CD4-positive, alpha-beta T cell treated with Interleukin-10 for 1 hour (primary cell): ENCODE measurements around the gene SPRYD7.
"Not testable (repeated sequence)": the region's sequence is repeated elsewhere in the genome, so short reads cannot be mapped to it uniquely, and the experiment has no call there.

Experiments used
- DNase-seq: peaks from one replicate; pipeline ENCODE4 v3.0.0-alpha.2; 2020

SPRYD7 gene

GRCh38 chr13:49932066-49932465 lies 4.1 kb downstream of the SPRYD7 start:
- DNase-seq, result no peak

GRCh38 chr13:49927755-49928154 lies 8.4 kb downstream of the SPRYD7 start:
- no peak for DNase-seq

DNA sequence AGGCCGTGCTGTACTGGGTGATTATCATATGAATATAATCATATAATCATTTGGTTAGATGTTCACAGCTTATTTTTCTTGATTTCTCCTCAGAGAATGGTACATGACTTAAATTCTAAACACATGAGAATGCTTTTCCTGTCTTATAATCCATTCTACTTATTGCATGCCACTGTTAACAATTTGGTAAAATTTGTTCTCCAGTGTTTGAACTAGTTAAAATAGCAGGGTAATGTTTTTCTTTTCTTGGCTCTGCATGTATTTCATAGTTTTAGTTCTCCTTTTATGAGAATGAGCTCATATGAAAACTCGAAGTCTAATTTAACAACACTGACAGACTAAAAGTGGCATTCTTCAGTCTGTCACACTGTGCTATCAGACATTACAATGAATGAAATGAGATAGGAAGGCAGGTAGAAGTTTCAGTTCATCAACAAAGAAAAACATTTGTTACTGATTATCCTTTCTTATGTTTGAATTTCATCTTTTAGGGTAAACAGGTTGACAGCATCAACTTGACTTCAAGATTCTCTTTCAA lies 10.2 kb downstream of the SPRYD7 start:
- DNase-seq, result no peak

DNA sequence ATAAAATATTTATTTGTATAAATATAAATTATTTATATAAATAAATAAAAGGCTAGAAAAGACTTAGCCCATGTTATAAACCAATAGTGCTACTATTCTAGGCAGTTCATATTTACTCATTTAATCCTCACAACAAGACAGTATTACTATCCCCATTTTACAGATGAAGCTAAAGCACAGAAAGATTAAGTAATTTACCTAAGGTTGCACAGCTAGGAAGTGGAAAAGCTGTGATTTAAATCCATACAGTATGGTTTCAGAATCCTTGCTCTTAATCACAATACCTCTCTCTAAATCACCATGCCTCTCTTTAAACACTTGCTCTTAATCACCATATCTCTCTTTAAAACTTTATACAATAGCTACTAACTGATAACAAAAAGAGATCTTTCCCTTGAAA lies 13.8 kb downstream of the SPRYD7 start:
- DNase-seq, result no peak

DNA sequence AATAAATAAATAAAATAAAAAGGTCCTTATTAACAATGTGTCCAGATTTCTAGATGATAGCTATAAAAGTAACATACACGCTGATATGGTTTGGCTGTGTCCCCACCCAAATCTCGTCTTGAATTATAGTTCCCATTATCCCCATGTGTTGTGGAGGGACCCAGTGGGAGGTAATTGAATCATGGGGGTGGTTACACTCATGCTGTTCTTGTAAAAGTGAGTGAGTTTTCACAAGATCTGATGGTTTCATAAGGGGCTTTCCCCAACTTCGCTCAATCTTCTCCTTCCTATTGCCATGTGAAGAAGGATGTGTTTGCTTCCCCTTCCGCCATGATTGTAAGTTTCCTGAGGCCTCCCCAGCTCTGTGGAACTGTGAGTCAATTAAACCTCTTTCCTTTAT lies 15.2 kb downstream of the SPRYD7 start:
- not testable (repeated sequence) for DNase-seq

GRCh38 chr13:49918106-49918505 lies 18.0 kb downstream of the SPRYD7 start:
- DNase-seq, result not testable (repeated sequence)

DNA sequence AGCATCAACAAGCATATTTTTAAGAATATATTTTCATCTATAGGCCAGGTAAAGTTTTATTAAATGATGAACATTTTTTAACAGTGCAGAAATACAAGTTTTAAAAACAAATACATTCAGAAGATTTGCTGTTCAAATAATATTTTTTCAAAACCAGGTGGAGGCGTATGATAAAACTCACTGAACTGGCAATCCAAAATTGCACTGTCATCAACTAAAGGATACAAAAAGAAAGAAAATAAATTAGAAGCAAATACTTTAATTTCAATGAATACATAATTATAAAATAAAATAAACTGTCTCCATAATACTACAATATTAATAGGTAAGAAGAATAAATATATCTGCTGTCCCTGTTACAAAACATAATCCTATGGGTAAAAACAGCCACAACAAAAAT lies 21.2 kb downstream of the SPRYD7 start:
- DNase-seq, result no peak

- no peak for DNase-seq
These were observed 27.5 kb downstream of the SPRYD7 start for GRCh38 chr13:49908637-49909036.

DNA sequence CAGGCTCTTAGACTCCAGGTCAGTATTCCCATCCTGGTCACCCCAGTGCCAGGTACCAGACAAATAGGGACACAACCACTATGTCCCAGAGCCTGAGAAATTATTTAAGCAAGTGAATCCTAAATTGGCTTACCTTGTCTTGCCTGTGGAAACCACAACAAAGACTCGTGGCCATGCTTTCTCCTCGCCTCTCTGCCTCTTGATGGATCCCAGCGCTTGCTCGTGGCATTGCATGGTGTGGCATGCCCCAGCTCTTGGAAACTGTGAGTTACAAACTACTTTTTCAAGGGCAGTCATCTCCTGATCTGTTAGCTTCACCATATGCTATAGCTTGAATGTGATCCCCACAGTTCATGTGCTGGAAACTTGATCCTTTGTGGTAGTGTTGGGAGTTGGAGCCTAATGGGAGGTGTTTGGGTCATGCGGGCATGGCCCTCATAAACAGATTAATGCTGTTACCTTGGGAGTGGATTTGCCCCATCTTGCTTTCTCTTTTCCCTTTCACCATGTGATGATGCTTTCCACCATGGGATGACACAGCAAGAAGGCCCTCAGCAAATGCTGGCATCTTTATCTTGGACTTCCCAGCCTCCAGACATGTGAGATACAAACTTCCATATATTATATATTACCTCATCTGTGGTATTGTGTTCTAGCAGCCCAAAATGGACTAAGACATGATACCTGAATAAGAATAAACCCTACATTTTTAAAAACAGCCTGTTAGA lies 31.2 kb downstream of the SPRYD7 start:
- DNase-seq, result no peak

- no peak for DNase-seq
These were observed 37.3 kb downstream of the SPRYD7 start for GRCh38 chr13:49898792-49899191.

- DNase-seq, result no peak
These were observed 38.4 kb downstream of the SPRYD7 start for GRCh38 chr13:49897713-49898112.

- no peak for DNase-seq
These were observed 40.3 kb downstream of the SPRYD7 start for GRCh38 chr13:49895826-49896225.

GRCh38 chr13:49893591-49893990 lies 42.5 kb downstream of the SPRYD7 start:
- no peak for DNase-seq

- DNase-seq, result no peak
These were observed 45.8 kb downstream of the SPRYD7 start for GRCh38 chr13:49890376-49890775.

GRCh38 chr13:49878682-49879081 lies 57.5 kb downstream of the SPRYD7 start:
- DNase-seq, result no peak

DNA sequence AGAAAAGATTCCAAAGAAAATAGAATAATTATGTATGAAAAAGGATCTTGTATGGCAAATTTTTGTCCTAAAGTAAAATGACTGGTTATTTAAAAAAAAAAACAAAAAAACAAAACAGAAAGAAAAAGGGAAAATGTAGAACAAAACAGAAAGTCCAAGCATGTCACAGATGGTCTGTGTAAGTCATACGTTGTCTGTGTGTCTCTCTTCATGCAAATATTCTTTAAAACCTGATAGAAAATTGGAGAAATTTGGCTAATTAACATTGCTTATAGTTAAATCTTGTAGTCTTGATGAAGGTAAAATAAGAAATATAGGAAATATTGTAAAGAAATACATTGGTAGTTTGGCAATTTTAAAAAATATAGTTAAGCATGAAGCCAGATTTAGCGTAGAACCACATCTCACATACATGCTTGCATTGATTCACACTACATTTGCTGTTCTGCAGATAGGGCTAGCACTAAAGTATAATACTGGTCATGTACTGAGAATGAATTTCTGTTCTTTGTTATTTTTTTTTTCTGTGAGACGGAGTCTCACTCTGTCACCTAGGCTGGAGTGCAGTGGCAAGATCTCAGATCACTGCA lies 58.4 kb downstream of the SPRYD7 start:
- no peak for DNase-seq

GRCh38 chr13:49874430-49874829 lies 61.7 kb downstream of the SPRYD7 start:
- DNase-seq, result no peak

DNA sequence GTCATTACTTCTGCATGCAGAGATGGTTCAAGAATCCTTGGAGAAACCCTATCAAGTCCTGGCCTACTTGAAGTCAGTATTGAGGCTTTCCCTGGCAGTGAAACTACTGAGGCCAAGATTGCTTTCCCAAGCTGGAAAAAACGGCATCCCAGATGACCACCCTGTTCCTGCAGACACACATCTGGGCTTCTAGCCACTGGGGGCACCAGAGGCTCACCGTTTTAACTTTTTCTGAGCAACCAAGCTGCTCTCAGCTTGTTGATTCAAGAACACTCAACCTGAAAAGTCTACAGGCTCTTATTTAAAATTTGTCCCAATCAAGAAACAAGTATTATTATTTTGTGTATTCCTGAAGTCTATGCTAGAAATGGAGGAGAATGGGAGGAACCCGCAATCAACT lies 66.6 kb downstream of the SPRYD7 start:
- DNase-seq, result no peak

DNA sequence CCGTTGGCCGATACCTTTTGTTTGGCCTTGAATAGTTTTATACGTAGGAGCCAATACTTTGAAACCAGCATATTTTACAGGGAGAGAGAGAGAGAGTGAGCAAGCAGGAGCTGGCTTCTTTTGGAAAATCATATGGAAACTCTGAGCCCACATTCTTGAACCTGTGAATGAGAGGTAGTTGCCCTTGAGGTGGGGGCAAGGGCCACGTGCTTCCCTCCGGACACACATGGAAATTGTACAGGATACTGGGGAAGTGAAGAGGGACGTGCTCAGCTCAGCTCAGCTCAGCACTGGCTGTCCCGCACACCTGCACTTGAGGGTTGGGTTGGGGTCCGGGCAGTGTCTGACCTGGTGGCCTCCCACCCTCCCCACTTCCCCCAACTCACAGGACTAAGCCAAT lies 68.3 kb downstream of the SPRYD7 start:
- DNase-seq, result no peak

DNA sequence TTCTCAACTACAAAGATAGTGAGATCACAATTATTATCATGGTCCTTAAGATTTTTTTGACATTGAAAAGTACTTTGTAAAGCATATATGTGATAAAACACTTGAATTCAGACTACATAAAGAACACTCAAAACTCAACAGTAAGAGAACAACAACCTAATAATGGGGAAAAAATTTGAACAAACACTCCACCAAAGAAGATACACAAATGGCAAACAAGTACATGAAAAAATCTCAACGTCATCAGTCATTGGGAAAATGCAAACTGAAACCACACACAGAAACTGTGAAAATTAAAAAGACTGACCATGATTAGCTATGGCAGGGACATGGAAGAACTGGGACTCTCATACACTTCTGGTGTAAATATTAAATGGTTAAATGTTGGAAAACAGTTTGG lies 70.9 kb downstream of the SPRYD7 start:
- no peak for DNase-seq

- DNase-seq, result no peak
These were observed 71.6 kb downstream of the SPRYD7 start for GRCh38 chr13:49864509-49864908.
